Measurements from ENCODE around the gene KRT84. TPM values are rescaled to one million over a fixed set of nuclear protein-coding genes. Genes with fewer than 3 reads are reported as not detected.

KRT84 gene
- total RNA-seq, 1 experiment from 2014 or later = not detected

- Histone ChIP-seq H3K36me3 (ENCODE audit: control insufficient read depth in 1 of 2, insufficient read depth in 2 of 2, low read length in 2 of 2) (no peaks in the 10 kb centered on the region), H3K4me3 (replicated peaks in 1 of 2; ENCODE audit: low read depth in 1 of 2, low read length in 2 of 2) (no peak overlapping the region), H3K27ac (ENCODE audit: low read depth, low read length) (no peak overlapping the region), H3K79me2 (ENCODE audit: insufficient read depth, low read length) (no peaks in the 10 kb centered on the region), H3K4me2 (ENCODE audit: low read length) (no peak overlapping the region), H3K9me3 (ENCODE audit: control insufficient read depth in 1 of 2, insufficient read depth in 1 of 2, low read depth in 1 of 2, low read length in 2 of 2) (no peaks in the 10 kb centered on the region), H4K20me1 (ENCODE audit: insufficient read depth) (no peaks in the 10 kb centered on the region), H3K9me2 (ENCODE audit: insufficient read depth) (no peaks in the 10 kb centered on the region), H3K27me3 (ENCODE audit: insufficient read depth, low read length) (no peaks in the 10 kb centered on the region), H2AFZ (ENCODE audit: low read depth, low read length, poor library complexity, severe bottlenecking) (no peak overlapping the region), H3K4me1 (ENCODE audit: control insufficient read depth in 1 of 2, insufficient read depth in 2 of 2, low read length in 2 of 2) (no peaks in the 10 kb centered on the region), H3K9ac (ENCODE audit: low read length) (no peak overlapping the region)
- no TSS peak for BruUV-seq (replicated peaks)
- TF ChIP-seq, protein P1, sequence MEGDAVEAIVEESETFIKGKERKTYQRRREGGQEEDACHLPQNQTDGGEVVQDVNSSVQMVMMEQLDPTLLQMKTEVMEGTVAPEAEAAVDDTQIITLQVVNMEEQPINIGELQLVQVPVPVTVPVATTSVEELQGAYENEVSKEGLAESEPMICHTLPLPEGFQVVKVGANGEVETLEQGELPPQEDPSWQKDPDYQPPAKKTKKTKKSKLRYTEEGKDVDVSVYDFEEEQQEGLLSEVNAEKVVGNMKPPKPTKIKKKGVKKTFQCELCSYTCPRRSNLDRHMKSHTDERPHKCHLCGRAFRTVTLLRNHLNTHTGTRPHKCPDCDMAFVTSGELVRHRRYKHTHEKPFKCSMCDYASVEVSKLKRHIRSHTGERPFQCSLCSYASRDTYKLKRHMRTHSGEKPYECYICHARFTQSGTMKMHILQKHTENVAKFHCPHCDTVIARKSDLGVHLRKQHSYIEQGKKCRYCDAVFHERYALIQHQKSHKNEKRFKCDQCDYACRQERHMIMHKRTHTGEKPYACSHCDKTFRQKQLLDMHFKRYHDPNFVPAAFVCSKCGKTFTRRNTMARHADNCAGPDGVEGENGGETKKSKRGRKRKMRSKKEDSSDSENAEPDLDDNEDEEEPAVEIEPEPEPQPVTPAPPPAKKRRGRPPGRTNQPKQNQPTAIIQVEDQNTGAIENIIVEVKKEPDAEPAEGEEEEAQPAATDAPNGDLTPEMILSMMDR (IDR thresholded peaks at IDR 0.05 in 2 of 3, conservative IDR thresholded peaks at IDR 0.05 in 1 of 3; ENCODE audit: borderline replicate concordance in 1 of 3, insufficient read depth in 1 of 3, low read depth in 2 of 3, low read length in 2 of 3) = no peak
- no peak for TF ChIP-seq TCF7L2 (IDR thresholded peaks at IDR 0.05; ENCODE audit: borderline replicate concordance, extremely low read depth, insufficient read depth, insufficient read length)
- TF ChIP-seq REST (IDR thresholded peaks at IDR 0.05; ENCODE audit: low read depth) = no peak
- TF ChIP-seq, protein P2, sequence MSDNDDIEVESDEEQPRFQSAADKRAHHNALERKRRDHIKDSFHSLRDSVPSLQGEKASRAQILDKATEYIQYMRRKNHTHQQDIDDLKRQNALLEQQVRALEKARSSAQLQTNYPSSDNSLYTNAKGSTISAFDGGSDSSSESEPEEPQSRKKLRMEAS (IDR thresholded peaks at IDR 0.05) = no peak
- no peak for TF ChIP-seq EZH2phosphoT487 (IDR thresholded peaks at IDR 0.05; ENCODE audit: borderline replicate concordance)
- no peak for TF ChIP-seq SRF (IDR thresholded peaks at IDR 0.05; ENCODE audit: low read depth)
- TF ChIP-seq ZNF274 (IDR thresholded peaks at IDR 0.05; ENCODE audit: low read depth, low read length) = no peak
- TF ChIP-seq ZFX (IDR thresholded peaks at IDR 0.05) = no peak
- TF ChIP-seq POLR2AphosphoS5 (IDR thresholded peaks at IDR 0.05; ENCODE audit: low read depth, low read length) = no peak
- TF ChIP-seq, protein P3, sequence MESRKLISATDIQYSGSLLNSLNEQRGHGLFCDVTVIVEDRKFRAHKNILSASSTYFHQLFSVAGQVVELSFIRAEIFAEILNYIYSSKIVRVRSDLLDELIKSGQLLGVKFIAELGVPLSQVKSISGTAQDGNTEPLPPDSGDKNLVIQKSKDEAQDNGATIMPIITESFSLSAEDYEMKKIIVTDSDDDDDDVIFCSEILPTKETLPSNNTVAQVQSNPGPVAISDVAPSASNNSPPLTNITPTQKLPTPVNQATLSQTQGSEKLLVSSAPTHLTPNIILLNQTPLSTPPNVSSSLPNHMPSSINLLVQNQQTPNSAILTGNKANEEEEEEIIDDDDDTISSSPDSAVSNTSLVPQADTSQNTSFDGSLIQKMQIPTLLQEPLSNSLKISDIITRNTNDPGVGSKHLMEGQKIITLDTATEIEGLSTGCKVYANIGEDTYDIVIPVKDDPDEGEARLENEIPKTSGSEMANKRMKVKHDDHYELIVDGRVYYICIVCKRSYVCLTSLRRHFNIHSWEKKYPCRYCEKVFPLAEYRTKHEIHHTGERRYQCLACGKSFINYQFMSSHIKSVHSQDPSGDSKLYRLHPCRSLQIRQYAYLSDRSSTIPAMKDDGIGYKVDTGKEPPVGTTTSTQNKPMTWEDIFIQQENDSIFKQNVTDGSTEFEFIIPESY (IDR thresholded peaks at IDR 0.05; ENCODE audit: extremely low read depth, insufficient replicate concordance, low read length) = no peak
- no peak for TF ChIP-seq RAD21 (IDR thresholded peaks at IDR 0.05; ENCODE audit: low read depth)
- no peak for TF ChIP-seq JUND (IDR thresholded peaks at IDR 0.05)
- no peak for TF ChIP-seq POLR2A (IDR thresholded peaks at IDR 0.05; ENCODE audit: borderline replicate concordance, extremely low read depth, insufficient read depth, insufficient read length)
- TF ChIP-seq EGR1 (IDR thresholded peaks at IDR 0.05; ENCODE audit: low read depth) = no peak
- TF ChIP-seq EZH2 (IDR thresholded peaks at IDR 0.05) = no peak
- no peak for TF ChIP-seq CEBPB (IDR thresholded peaks at IDR 0.05; ENCODE audit: low read depth)
- no peak for TF ChIP-seq SP1 (IDR thresholded peaks at IDR 0.05; ENCODE audit: low read depth)
- no peak for TF ChIP-seq YY1 (IDR thresholded peaks at IDR 0.05; ENCODE audit: extremely low read depth, insufficient replicate concordance, low read depth, low read length)
- CTCF ChIA-PET = interaction anchor here (1.3 to 1.9 kb wide), 2 partner anchors 7 to 11 kb away, joined by 3 to 5 read pairs; no protein-coding TSS in a partner anchor
- POLR2A ChIA-PET = no interaction called here
- RAD21 ChIA-PET (ENCODE audit: low non-redundant PET in 1 of 2, low total read pairs in 2 of 2, uncharacterized antibody in 2 of 2, unreplicated experiment in 2 of 2) = no interaction called here
- no peak for DNase-seq (ENCODE audit: low read depth, low spot score)
- intact Hi-C loops (cut with micrococcal nuclease) = no loop called here
- ATAC-seq = no peak
Measured at GRCh38 chr12:52402873-52403540, 17.6 kb upstream of the KRT84 start.

Data from HCT116 (cell line).